HG02642 (cell line): ENCODE measurements around the gene ZSCAN5C.
"Not testable (repeated sequence)": the region's sequence is repeated elsewhere in the genome, so short reads cannot be mapped to it uniquely, and the experiment has no call there.

Source experiments
- ATAC-seq: cut with Tn5 transposase; IDR thresholded peaks from one replicate; pipeline ENCODE4 v1.9.1; 2021; ENCODE audit warnings: mild to moderate bottlenecking; ENCODE audit not compliant: unreplicated experiment, poor library complexity

ZSCAN5C gene

GRCh38 chr19:56201973-56202372 lies at the start of gene ZSCAN5C:
ZSCAN5C (plus strand) TSS chr19:56202273; CDS start chr19:56205914, 3,641 bp downstream.
- ATAC-seq, result no peak

- ATAC-seq, result no peak
Measured at GRCh38 chr19:56152644-56153043, 49.4 kb upstream of the ZSCAN5C start.

GRCh38 chr19:56153507-56153906 lies 48.6 kb upstream of the ZSCAN5C start:
- ATAC-seq, result no peak

GRCh38 chr19:56155124-56155687 lies 46.9 kb upstream of the ZSCAN5C start:
- ATAC-seq, result no peak

- ATAC-seq, result no peak
Measured at GRCh38 chr19:56156768-56157167, 45.3 kb upstream of the ZSCAN5C start.

- ATAC-seq, result no peak
Measured at GRCh38 chr19:56158170-56158757, 43.8 kb upstream of the ZSCAN5C start.

GRCh38 chr19:56159009-56159559 lies 43.0 kb upstream of the ZSCAN5C start:
- ATAC-seq, result no peak

- ATAC-seq, result no peak
Measured at GRCh38 chr19:56159622-56160271, 42.3 kb upstream of the ZSCAN5C start.

GRCh38 chr19:56161534-56161933 lies 40.5 kb upstream of the ZSCAN5C start:
- ATAC-seq, result no peak

- no peak for ATAC-seq
Measured at GRCh38 chr19:56162258-56162657, 39.8 kb upstream of the ZSCAN5C start.

- no peak for ATAC-seq
Measured at GRCh38 chr19:56163097-56163496, 39.0 kb upstream of the ZSCAN5C start.

GRCh38 chr19:56167064-56167578 lies 35.0 kb upstream of the ZSCAN5C start:
- ATAC-seq, result no peak

- ATAC-seq, result no peak
Measured at GRCh38 chr19:56170261-56170660, 31.8 kb upstream of the ZSCAN5C start.

- ATAC-seq, result no peak
Measured at GRCh38 chr19:56174086-56174485, 28.0 kb upstream of the ZSCAN5C start.

- no peak for ATAC-seq
Measured at GRCh38 chr19:56174550-56174949, 27.5 kb upstream of the ZSCAN5C start.

- ATAC-seq, result not testable (repeated sequence)
Measured at GRCh38 chr19:56175861-56176307, 26.2 kb upstream of the ZSCAN5C start, which contains the start of gene GALP. GALP (plus strand) TSS chr19:56176008; CDS start chr19:56177109, 1,101 bp downstream.

- not testable (repeated sequence) for ATAC-seq
Measured at GRCh38 chr19:56176310-56176709, 25.8 kb upstream of the ZSCAN5C start.

GRCh38 chr19:56176881-56177280 lies 25.2 kb upstream of the ZSCAN5C start:
- no peak for ATAC-seq

- no peak for ATAC-seq
Measured at GRCh38 chr19:56177564-56178243, 24.4 kb upstream of the ZSCAN5C start.

GRCh38 chr19:56189785-56190184 lies 12.3 kb upstream of the ZSCAN5C start:
- ATAC-seq, result no peak

GRCh38 chr19:56191115-56191514 lies 11.0 kb upstream of the ZSCAN5C start:
- no peak for ATAC-seq
